BLaER1 treated with 17β-estradiol and CSF1 and Interleukin-3, amounts not matched to agents 10 nM and 100 nM (cell line): ENCODE results near the gene HEYL.

ENCODE experiments used
- H3K27ac ChIP-seq, 11 experiments: shearing (Covaris generic); formaldehyde crosslinking; 2 replicates each; pipeline ENCODE4 v1.8.1; 2022
- H3K27me3 ChIP-seq, 11 experiments: shearing (Covaris generic); formaldehyde crosslinking; 2 replicates each; pipeline ENCODE4 v1.8.1; 2022
- H3K36me3 ChIP-seq, 11 experiments: shearing (Covaris generic); formaldehyde crosslinking; 2 replicates each; pipeline ENCODE4 v1.8.1; 2022
- H3K4me1 ChIP-seq, 10 experiments: shearing (Covaris generic); formaldehyde crosslinking; 2 replicates each; pipeline ENCODE4 v1.8.1; 2022
- H3K4me2 ChIP-seq, 11 experiments: shearing (Covaris generic); formaldehyde crosslinking; 2 replicates each; pipeline ENCODE4 v1.8.1; 2022
- H3K4me3 ChIP-seq, 10 experiments: shearing (Covaris generic); formaldehyde crosslinking; 2 replicates each; pipeline ENCODE4 v1.8.1; 2022
- H3K9ac ChIP-seq, 11 experiments: shearing (Covaris generic); formaldehyde crosslinking; 2 replicates each; pipeline ENCODE4 v1.8.1; 2022
- H3K9me3 ChIP-seq, 11 experiments: shearing (Covaris generic); formaldehyde crosslinking; replicated peaks in 1 of 11; 2 replicates each; pipeline ENCODE4 v1.8.1; 2022
- H4K20me1 ChIP-seq, 11 experiments: shearing (Covaris generic); formaldehyde crosslinking; 2 replicates each; pipeline ENCODE4 v1.8.1; 2022
- Cebpa-rat ChIP-seq, 11 experiments: shearing (Covaris generic); IDR thresholded peaks; 2 replicates each; pipeline ENCODE4 v1.8.1; 2022

The HEYL gene

GRCh38 chr1:39671433-39671792, 32.0 kb upstream of the HEYL start:
- H3K9ac ChIP-seq: peak overlapping the region; percentile 49 to 78 (median 70)
- H4K20me1 ChIP-seq: peaks cover 0 to 7% (median 0%) of the 10 kb centered on the region in 11 experiments; a peak in 2 of 22 replicates
- no peak for TF ChIP-seq Cebpa-rat (IDR thresholded peaks at IDR 0.05)
- H3K27ac ChIP-seq: no peak overlapping the region
- H3K4me2 ChIP-seq: peak overlapping the region; percentile 95 to 100 (median 99)
- H3K9me3 ChIP-seq: no peaks in the 10 kb centered on the region
- H3K4me3 ChIP-seq: peak overlapping the region; percentile 54 to 74 (median 64)
- H3K27me3 ChIP-seq: peaks cover 20 to 28% (median 23%) of the 10 kb centered on the region in 11 experiments
- H3K4me1 ChIP-seq: peaks cover 7 to 32% (median 27%) of the 10 kb centered on the region in 10 experiments; a peak in 19 of 20 replicates
- no peaks in the 10 kb centered on the region for H3K36me3 ChIP-seq

GRCh38 chr1:39670689-39671088, 31.2 kb upstream of the HEYL start:
- Histone ChIP-seq H3K9ac (no peak overlapping the region), H3K36me3 (no peaks in the 10 kb centered on the region), H3K9me3 (no peaks in the 10 kb centered on the region), H3K4me2 (peak overlapping the region in 8 of 11 experiments; percentile 95 to 100 (median 98); a peak in 14 of 22 replicates), H3K4me1 (peaks cover 7 to 32% (median 27%) of the 10 kb centered on the region in 10 experiments; a peak in 19 of 20 replicates), H4K20me1 (peaks cover 0 to 7% (median 0%) of the 10 kb centered on the region in 11 experiments; a peak in 2 of 22 replicates), H3K27me3 (peaks cover 20 to 28% (median 23%) of the 10 kb centered on the region in 11 experiments), H3K4me3 (peak overlapping the region in 1 of 10 experiments; percentile 63; a peak in 1 of 20 replicates), H3K27ac (no peak overlapping the region)
- TF ChIP-seq Cebpa-rat (IDR thresholded peaks at IDR 0.05): no peak

DNA sequence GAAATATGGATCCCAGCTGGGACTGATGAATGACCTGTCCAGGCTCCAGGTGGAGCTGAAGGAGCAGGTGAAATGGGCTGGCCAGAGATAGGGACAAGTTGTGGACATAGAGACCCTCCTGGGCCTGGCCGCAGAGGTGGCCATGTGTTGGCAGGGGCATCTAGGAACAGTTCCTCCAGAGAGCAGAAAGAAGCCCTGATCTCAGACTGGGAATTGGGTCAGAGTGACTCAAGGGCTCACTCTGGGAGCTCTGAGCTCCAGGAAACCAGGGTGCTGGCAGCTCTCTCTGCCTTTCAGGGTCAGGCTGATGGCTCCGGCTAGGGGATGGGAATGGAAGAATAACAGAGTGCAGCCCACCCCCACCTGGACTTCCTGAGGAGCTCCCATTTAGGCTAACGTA, 29.5 kb upstream of the HEYL start:
- H3K36me3 ChIP-seq: no peaks in the 10 kb centered on the region
- no peaks in the 10 kb centered on the region for H3K9me3 ChIP-seq
- no peak overlapping the region for H3K27ac ChIP-seq
- peaks cover 7 to 24% (median 20%) of the 10 kb centered on the region in 10 experiments; a peak in 19 of 20 replicates for H3K4me1 ChIP-seq
- H4K20me1 ChIP-seq: peaks cover 0 to 7% (median 0%) of the 10 kb centered on the region in 11 experiments; a peak in 2 of 22 replicates
- no peak overlapping the region for H3K4me2 ChIP-seq
- no peak overlapping the region for H3K4me3 ChIP-seq
- H3K27me3 ChIP-seq: peaks cover 20 to 28% (median 23%) of the 10 kb centered on the region in 11 experiments
- no peak for TF ChIP-seq Cebpa-rat (IDR thresholded peaks at IDR 0.05)
- no peak overlapping the region for H3K9ac ChIP-seq

- no peak for TF ChIP-seq Cebpa-rat (IDR thresholded peaks at IDR 0.05)
- H3K27ac ChIP-seq: no peak overlapping the region
- H3K4me2 ChIP-seq: no peak overlapping the region
- peaks cover 20 to 28% (median 23%) of the 10 kb centered on the region in 11 experiments for H3K27me3 ChIP-seq
- no peaks in the 10 kb centered on the region for H3K36me3 ChIP-seq
- H3K9me3 ChIP-seq: no peaks in the 10 kb centered on the region
- H3K4me3 ChIP-seq: no peak overlapping the region
- peaks cover 7 to 22% (median 19%) of the 10 kb centered on the region in 10 experiments; a peak in 19 of 20 replicates for H3K4me1 ChIP-seq
- no peak overlapping the region for H3K9ac ChIP-seq
- H4K20me1 ChIP-seq: peaks cover 0 to 7% (median 0%) of the 10 kb centered on the region in 11 experiments; a peak in 2 of 22 replicates
Observed at GRCh38 chr1:39668111-39668510, 28.7 kb upstream of the HEYL start.

DNA sequence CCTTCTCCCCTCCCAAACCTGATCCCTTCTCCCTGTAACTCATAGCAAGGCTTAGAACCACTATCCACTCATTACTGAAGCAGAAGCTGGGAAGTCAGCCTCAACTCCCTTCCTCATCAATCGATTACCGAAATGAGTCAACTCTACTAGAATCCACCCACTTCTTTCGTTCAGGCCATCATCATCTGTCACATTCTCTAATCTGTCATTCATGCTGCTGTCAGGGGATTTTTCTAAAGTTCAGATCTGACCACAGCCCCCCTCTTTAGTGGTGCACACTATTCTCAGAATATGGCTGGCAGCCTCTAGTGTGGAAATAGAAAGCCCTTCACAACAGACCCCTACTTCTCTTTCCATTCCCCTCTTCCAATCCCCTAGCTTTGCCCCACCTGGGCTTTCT, 27.3 kb upstream of the HEYL start:
- no peak overlapping the region for H3K9ac ChIP-seq
- H3K4me1 ChIP-seq: peaks cover 7 to 12% (median 10%) of the 10 kb centered on the region in 10 experiments; a peak in 19 of 20 replicates
- peaks cover 12 to 17% (median 15%) of the 10 kb centered on the region in 11 experiments for H3K27me3 ChIP-seq
- H4K20me1 ChIP-seq: peaks cover 0 to 7% (median 0%) of the 10 kb centered on the region in 11 experiments; a peak in 1 of 22 replicates
- H3K4me3 ChIP-seq: no peak overlapping the region
- no peak for TF ChIP-seq Cebpa-rat (IDR thresholded peaks at IDR 0.05)
- H3K27ac ChIP-seq: no peak overlapping the region
- no peaks in the 10 kb centered on the region for H3K9me3 ChIP-seq
- H3K4me2 ChIP-seq: no peak overlapping the region
- H3K36me3 ChIP-seq: no peaks in the 10 kb centered on the region

- Histone ChIP-seq H3K4me2 (no peak overlapping the region), H3K36me3 (no peaks in the 10 kb centered on the region), H3K9me3 (no peaks in the 10 kb centered on the region), H3K9ac (no peak overlapping the region), H3K4me3 (no peak overlapping the region), H3K27ac (no peak overlapping the region), H4K20me1 (no peaks in the 10 kb centered on the region; a peak in 1 of 22 replicates), H3K27me3 (no peaks in the 10 kb centered on the region), H3K4me1 (peaks cover 0 to 5% (median 2%) of the 10 kb centered on the region in 10 experiments; a peak in 9 of 20 replicates)
- TF ChIP-seq Cebpa-rat (IDR thresholded peaks at IDR 0.05): no peak
Observed at GRCh38 chr1:39663559-39663958, 24.1 kb upstream of the HEYL start.

- no peaks in the 10 kb centered on the region; a peak in 1 of 22 replicates for H4K20me1 ChIP-seq
- no peak overlapping the region for H3K4me3 ChIP-seq
- H3K36me3 ChIP-seq: no peaks in the 10 kb centered on the region
- no peak overlapping the region for H3K9ac ChIP-seq
- H3K27me3 ChIP-seq: no peaks in the 10 kb centered on the region
- H3K9me3 ChIP-seq: no peaks in the 10 kb centered on the region
- no peak overlapping the region for H3K4me2 ChIP-seq
- peaks cover under 1 to 12% (median 9%) of the 10 kb centered on the region in 10 experiments; a peak in 18 of 20 replicates for H3K4me1 ChIP-seq
- no peak for TF ChIP-seq Cebpa-rat (IDR thresholded peaks at IDR 0.05)
- no peak overlapping the region for H3K27ac ChIP-seq
Observed at GRCh38 chr1:39662861-39663260, 23.4 kb upstream of the HEYL start.

DNA sequence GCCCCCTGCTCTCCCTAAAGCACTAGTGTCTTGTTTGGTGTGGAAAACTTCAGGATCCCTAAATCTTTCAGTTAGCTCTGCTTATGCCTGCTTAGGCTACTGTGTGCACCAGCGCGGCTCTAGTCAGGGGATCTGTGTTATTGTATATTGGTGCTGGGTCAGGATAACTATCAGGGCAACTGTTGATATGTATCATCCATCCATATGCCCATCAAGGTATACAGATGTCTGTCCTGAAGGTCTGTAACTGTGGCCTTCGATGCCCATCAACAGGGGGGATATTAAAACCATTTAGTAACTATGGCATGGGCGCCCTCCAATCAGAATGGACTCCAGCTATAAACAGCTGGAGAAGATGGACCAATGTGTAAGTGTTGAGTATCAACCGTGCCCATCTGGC, 20.1 kb upstream of the HEYL start:
- H4K20me1 ChIP-seq: peaks cover 0 to 5% (median 0%) of the 10 kb centered on the region in 11 experiments; a peak in 1 of 22 replicates
- TF ChIP-seq Cebpa-rat (IDR thresholded peaks at IDR 0.05): no peak
- no peak overlapping the region for H3K27ac ChIP-seq
- H3K4me2 ChIP-seq: no peak overlapping the region
- peaks cover 13 to 31% (median 25%) of the 10 kb centered on the region in 10 experiments for H3K4me1 ChIP-seq
- H3K4me3 ChIP-seq: no peak overlapping the region
- H3K9me3 ChIP-seq: no peaks in the 10 kb centered on the region
- H3K36me3 ChIP-seq: no peaks in the 10 kb centered on the region
- no peaks in the 10 kb centered on the region for H3K27me3 ChIP-seq
- no peak overlapping the region for H3K9ac ChIP-seq

DNA sequence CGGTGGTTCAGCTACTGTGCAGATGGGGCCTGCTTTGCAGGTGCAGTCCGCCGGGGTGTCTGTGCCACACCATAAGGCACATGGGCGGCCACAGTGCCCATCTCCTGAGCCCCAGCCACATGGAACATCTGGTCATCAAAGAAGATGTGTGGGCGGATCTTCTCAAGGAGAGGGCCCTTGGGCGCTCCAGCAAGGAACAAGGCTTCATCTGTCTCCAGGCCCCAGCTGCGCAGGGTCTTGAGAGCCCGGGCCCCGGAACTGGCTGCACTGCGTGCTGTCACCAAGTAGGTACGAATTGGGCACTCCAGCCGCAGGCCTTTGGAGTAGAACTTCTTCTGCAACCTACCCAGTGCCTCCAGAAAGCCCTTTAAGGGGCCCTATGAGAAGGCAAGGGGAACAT, 19.7 kb upstream of the HEYL start:
- Histone ChIP-seq H3K9me3 (no peaks in the 10 kb centered on the region), H3K4me2 (peak overlapping the region in 1 of 11 experiments; percentile 74; a peak in 1 of 22 replicates), H4K20me1 (peaks cover 0 to 5% (median 0%) of the 10 kb centered on the region in 11 experiments; a peak in 1 of 22 replicates), H3K4me1 (peaks cover 17 to 35% (median 26%) of the 10 kb centered on the region in 10 experiments), H3K4me3 (no peak overlapping the region), H3K27ac (no peak overlapping the region), H3K9ac (no peak overlapping the region), H3K27me3 (no peaks in the 10 kb centered on the region), H3K36me3 (no peaks in the 10 kb centered on the region)
- no peak for TF ChIP-seq Cebpa-rat (IDR thresholded peaks at IDR 0.05)
